AG04449 (cell line): ENCODE results near the gene GAL3ST1.

Experiments
- CTCF ChIA-PET: fragments of 350-600 bp; formaldehyde crosslinking; extraction: SDS; loops from one replicate; lab custom pipeline; 2021; ENCODE audit warnings: antibody characterized with exemption; lab: Yijun Ruan, JAX
- POLR2A ChIA-PET: fragments of 400-600, 350-600 bp; formaldehyde crosslinking; extraction: SDS; loops from one replicate; lab custom pipeline; 2020; ENCODE audit warnings: antibody characterized with exemption, inconsistent platforms; lab: Yijun Ruan, JAX
- DNase-seq: peaks from one replicate; pipeline ENCODE4 v3.0.0-alpha.2; 2010; ENCODE audit warnings: low read depth, low spot score
- H3K4me3 ChIP-seq: 2 replicates; pipeline ENCODE4 v1.5.1; 2011; ENCODE audit warnings: low read depth, mild to moderate bottlenecking, control low read depth, low read length
- CTCF ChIP-seq: IDR thresholded peaks from one replicate; pipeline ENCODE4 v1.5.1; 2011; ENCODE audit warnings: mild to moderate bottlenecking, moderate library complexity, low read length, control low read depth, inconsistent platforms; ENCODE audit not compliant: insufficient read depth; ENCODE audit errors: missing control alignments

GAL3ST1 gene

GRCh38 chr22:30606455-30607299 is 32.2 kb upstream of the GAL3ST1 start, which contains the start of gene TCN2:
Gene TCN2, plus strand, starts transcription at chr22:30607174. Its CDS starts 158 bp downstream, at chr22:30607332.
- ChIA-PET CTCF (interaction anchor here (0.8 to 7.8 kb wide), 16 partner anchors 9 to 314 kb away, joined by 3 to 71 read pairs (median 4); partner anchors contain the start of genes PES1 and SLC35E4), POLR2A (interaction anchor here (0.6 to 1.0 kb wide), 2 partner anchors 21 to 29 kb away, joined by 3 to 4 read pairs; partner anchors contain the start of gene SLC35E4)
- H3K4me3 ChIP-seq: peak within 1 kb of the TSS; percentile 59
- no peak for DNase-seq
- no peak for TF ChIP-seq CTCF

GRCh38 chr22:30605449-30606110 is 31.1 kb upstream of the GAL3ST1 start:
- POLR2A ChIA-PET: no interaction called here
- CTCF ChIA-PET: interaction anchor here (0.8 to 7.8 kb wide), 12 partner anchors 10 to 218 kb away, joined by 3 to 71 read pairs (median 4); partner anchors contain the start of gene SLC35E4
- no peak overlapping the region for H3K4me3 ChIP-seq
- peak; percentile 61 for TF ChIP-seq CTCF
- DNase-seq: no peak

GRCh38 chr22:30604723-30605122 is 30.3 kb upstream of the GAL3ST1 start:
- ChIA-PET CTCF (interaction anchor here (0.7 to 7.8 kb wide), 7 partner anchors 10 to 150 kb away, joined by 3 to 71 read pairs (median 4); partner anchors contain the start of gene PES1), POLR2A (no interaction called here)
- H3K4me3 ChIP-seq: no peak overlapping the region
- TF ChIP-seq CTCF: no peak
- no peak for DNase-seq

DNA sequence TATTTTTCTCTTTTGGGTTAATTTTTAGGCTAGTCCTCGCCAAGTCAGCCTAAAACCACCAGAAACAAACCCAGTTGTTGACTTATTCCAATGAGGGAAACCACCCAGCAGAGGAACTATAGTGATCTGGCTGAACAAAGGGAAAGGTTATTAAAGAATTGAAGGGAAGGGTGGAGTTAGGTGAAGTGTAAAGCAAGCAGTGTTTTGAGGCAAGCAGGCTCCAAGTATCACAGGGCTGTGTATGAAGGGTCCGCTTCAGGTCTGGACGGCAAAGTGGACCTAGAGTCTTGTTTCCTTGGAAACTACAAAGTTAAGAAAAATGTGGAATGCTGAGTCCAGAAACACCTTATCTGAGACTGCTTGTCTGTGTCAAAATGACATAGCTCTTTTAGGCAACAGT is 29.3 kb upstream of the GAL3ST1 start:
- no peak for DNase-seq
- no peak overlapping the region for H3K4me3 ChIP-seq
- CTCF ChIA-PET: interaction anchor here (0.9 to 7.8 kb wide), 7 partner anchors 11 to 205 kb away, joined by 3 to 71 read pairs (median 4); partner anchors contain the start of gene PES1
- TF ChIP-seq CTCF: no peak
- POLR2A ChIA-PET: no interaction called here

DNA sequence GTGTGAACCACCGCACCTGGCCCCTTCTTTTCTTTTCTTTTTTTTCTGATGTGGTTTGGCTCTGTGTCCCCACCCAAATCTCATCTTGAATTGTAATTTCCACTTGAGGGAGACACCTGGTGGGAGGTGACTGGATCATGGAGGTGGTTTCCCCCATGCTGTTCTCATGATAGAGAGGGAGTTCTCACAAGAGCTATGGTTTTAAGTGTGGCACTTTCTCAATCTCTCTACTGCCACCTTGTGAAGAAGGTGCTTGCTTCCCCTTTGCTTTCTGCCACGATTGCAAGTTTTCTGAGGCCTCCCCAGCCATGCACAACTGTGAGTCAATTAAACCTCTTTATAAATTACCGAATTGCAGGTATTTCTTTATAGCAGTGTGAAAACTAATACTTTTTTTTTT is 27.6 kb upstream of the GAL3ST1 start:
- CTCF ChIA-PET: interaction anchor here (0.7 to 1.1 kb wide), 5 partner anchors 9 to 207 kb away, joined by 3 to 7 read pairs (median 3); partner anchors contain the start of gene PES1
- H3K4me3 ChIP-seq: no peak overlapping the region
- DNase-seq: no peak
- POLR2A ChIA-PET: no interaction called here
- peak; percentile 31 for TF ChIP-seq CTCF
